ENCODE results near the gene CAPN15. TPM values are rescaled to one million over a fixed set of nuclear protein-coding genes. Genes with fewer than 3 reads are reported as not detected.

The CAPN15 gene
- total RNA-seq, 2 experiments from 2014 or later, result 32.9 to 54.0 TPM

GRCh38 chr16:502179-502943 lies 25.2 kb upstream of the CAPN15 start:
- no peak overlapping the region for H2AFZ ChIP-seq (ENCODE audit: low read length)
- H4K20me1 ChIP-seq (ENCODE audit: insufficient read depth, low read length), result no peaks in the 10 kb centered on the region
- no peaks in the 10 kb centered on the region for H3K9me3 ChIP-seq (ENCODE audit: low read length)
- H3K79me2 ChIP-seq (ENCODE audit: insufficient read depth, low read depth, low read length), result no peaks in the 10 kb centered on the region
- BruUV-seq (replicated peaks), result no TSS peak
- no peak overlapping the region for H3K4me2 ChIP-seq (ENCODE audit: low read length)
- ChIA-PET POLR2A (no interaction called here), CTCF (ENCODE audit: unreplicated experiment) (interaction anchor here (0.6 kb wide), 1 partner anchor 360 kb away, joined by 5 read pairs; no protein-coding TSS in a partner anchor)
- H3K4me1 ChIP-seq (ENCODE audit: insufficient read depth, low read length, poor library complexity, severe bottlenecking), result no peaks in the 10 kb centered on the region
- no peak overlapping the region for H3K27ac ChIP-seq (ENCODE audit: low read depth, low read length, poor library complexity, severe bottlenecking)
- H3K4me3 ChIP-seq (ENCODE audit: low read depth, low read length, poor library complexity, severe bottlenecking), result no peak overlapping the region
- no peaks in the 10 kb centered on the region for H3K9me2 ChIP-seq (ENCODE audit: insufficient read depth, low read length)
- TF ChIP-seq EZH2phosphoT487 (IDR thresholded peaks at IDR 0.05; ENCODE audit: borderline replicate concordance, low read depth, low read length), result no peak
- TF ChIP-seq, protein P1, sequence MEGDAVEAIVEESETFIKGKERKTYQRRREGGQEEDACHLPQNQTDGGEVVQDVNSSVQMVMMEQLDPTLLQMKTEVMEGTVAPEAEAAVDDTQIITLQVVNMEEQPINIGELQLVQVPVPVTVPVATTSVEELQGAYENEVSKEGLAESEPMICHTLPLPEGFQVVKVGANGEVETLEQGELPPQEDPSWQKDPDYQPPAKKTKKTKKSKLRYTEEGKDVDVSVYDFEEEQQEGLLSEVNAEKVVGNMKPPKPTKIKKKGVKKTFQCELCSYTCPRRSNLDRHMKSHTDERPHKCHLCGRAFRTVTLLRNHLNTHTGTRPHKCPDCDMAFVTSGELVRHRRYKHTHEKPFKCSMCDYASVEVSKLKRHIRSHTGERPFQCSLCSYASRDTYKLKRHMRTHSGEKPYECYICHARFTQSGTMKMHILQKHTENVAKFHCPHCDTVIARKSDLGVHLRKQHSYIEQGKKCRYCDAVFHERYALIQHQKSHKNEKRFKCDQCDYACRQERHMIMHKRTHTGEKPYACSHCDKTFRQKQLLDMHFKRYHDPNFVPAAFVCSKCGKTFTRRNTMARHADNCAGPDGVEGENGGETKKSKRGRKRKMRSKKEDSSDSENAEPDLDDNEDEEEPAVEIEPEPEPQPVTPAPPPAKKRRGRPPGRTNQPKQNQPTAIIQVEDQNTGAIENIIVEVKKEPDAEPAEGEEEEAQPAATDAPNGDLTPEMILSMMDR (conservative IDR thresholded peaks at IDR 0.05; ENCODE audit: low read length), result no peak
- H3K36me3 ChIP-seq (ENCODE audit: insufficient read depth, low read length), result peaks cover 3% of the 10 kb centered on the region; the same call in 1 of the 2 replicates
- intact Hi-C loops (cut with micrococcal nuclease; ENCODE audit: unreplicated experiment), result no loop called here
- no peak for DNase-seq (ENCODE audit: low spot score)

GRCh38 chr16:503150-504071 lies 24.1 kb upstream of the CAPN15 start:
- CTCF ChIA-PET (ENCODE audit: unreplicated experiment), result no interaction called here
- no peak overlapping the region for H3K4me3 ChIP-seq (ENCODE audit: low read depth, low read length, poor library complexity, severe bottlenecking)
- intact Hi-C loops (cut with micrococcal nuclease; ENCODE audit: unreplicated experiment), result no loop called here
- peaks cover 3% of the 10 kb centered on the region; the same call in 1 of the 2 replicates for H3K36me3 ChIP-seq (ENCODE audit: insufficient read depth, low read length)
- no peak overlapping the region for H3K4me2 ChIP-seq (ENCODE audit: low read length)
- BruUV-seq (replicated peaks), result no TSS peak
- POLR2A ChIA-PET, result no interaction called here
- H3K4me1 ChIP-seq (ENCODE audit: insufficient read depth, low read length, poor library complexity, severe bottlenecking), result no peaks in the 10 kb centered on the region
- no peak overlapping the region for H3K27ac ChIP-seq (ENCODE audit: low read depth, low read length, poor library complexity, severe bottlenecking)
- TF ChIP-seq EZH2phosphoT487 (IDR thresholded peaks at IDR 0.05; ENCODE audit: borderline replicate concordance, low read depth, low read length), result no peak
- TF ChIP-seq, protein P1 (conservative IDR thresholded peaks at IDR 0.05; ENCODE audit: low read length), result no peak
- no peaks in the 10 kb centered on the region for H4K20me1 ChIP-seq (ENCODE audit: insufficient read depth, low read length)
- no peak for DNase-seq (ENCODE audit: low spot score)
- no peaks in the 10 kb centered on the region for H3K9me3 ChIP-seq (ENCODE audit: low read length)
- no peaks in the 10 kb centered on the region for H3K9me2 ChIP-seq (ENCODE audit: insufficient read depth, low read length)
- H3K79me2 ChIP-seq (ENCODE audit: insufficient read depth, low read depth, low read length), result no peaks in the 10 kb centered on the region
- no peak overlapping the region for H2AFZ ChIP-seq (ENCODE audit: low read length)
